Neural progenitor cell (in vitro differentiated cells): Measurements from ENCODE around the gene YPEL2. TPM values are rescaled to one million over a fixed set of nuclear protein-coding genes. Genes with fewer than 3 reads are reported as not detected.
A peak's percentile ranks its signal among the peaks of the same experiment; 100 is the strongest.
"Not testable (repeated sequence)": the region's sequence is repeated elsewhere in the genome, so short reads cannot be mapped to it uniquely, and the experiment has no call there.

Source experiments
- DNase-seq: peaks from one replicate; pipeline ENCODE4 v3.0.0-alpha.2; 2016; ENCODE audit warnings: low spot score
- H2AFZ ChIP-seq: fragments of 200-600 bp; sonication (generic); replicated peaks from 2 replicates; pipeline ENCODE4 v1.6.1; 2016; ENCODE audit warnings: antibody characterized with exemption
- H3F3A ChIP-seq: fragments of 200-600 bp; sonication (generic); 2 replicates; pipeline ENCODE4 v1.6.1; 2016; ENCODE audit warnings: antibody characterized with exemption, low read depth
- H3K27ac ChIP-seq: fragments of 200-600 bp; sonication (generic); 2 replicates; pipeline ENCODE4 v1.5.1; 2016; ENCODE audit warnings: mild to moderate bottlenecking
- H3K27me3 ChIP-seq: fragments of 200-600 bp; sonication (generic); 2 replicates; pipeline ENCODE4 v1.6.1; 2016; ENCODE audit warnings: mild to moderate bottlenecking, moderate library complexity
- H3K36me3 ChIP-seq: fragments of 200-600 bp; sonication (generic); 2 replicates; pipeline ENCODE4 v1.5.1; 2016
- H3K4me1 ChIP-seq: fragments of 200-600 bp; sonication (generic); 2 replicates; pipeline ENCODE4 v1.6.1; 2016; ENCODE audit warnings: mixed run types
- H3K4me2 ChIP-seq: fragments of 200-600 bp; sonication (generic); 2 replicates; pipeline ENCODE4 v1.6.1; 2016
- H3K4me3 ChIP-seq: fragments of 200-600 bp; sonication (generic); 2 replicates; pipeline ENCODE4 v1.5.1; 2016
- H3K79me2 ChIP-seq: fragments of 200-600 bp; sonication (generic); 2 replicates; pipeline ENCODE4 v1.6.1; 2016; ENCODE audit warnings: low read depth
- H3K9ac ChIP-seq: fragments of 200-600 bp; sonication (generic); 2 replicates; pipeline ENCODE4 v1.6.1; 2016
- H3K9me3 ChIP-seq: fragments of 200-600 bp; sonication (generic); 2 replicates; pipeline ENCODE4 v1.5.1; 2016; ENCODE audit warnings: low read depth
- H4K20me1 ChIP-seq: fragments of 200-600 bp; sonication (generic); 2 replicates; pipeline ENCODE4 v1.6.1; 2016; ENCODE audit warnings: low read depth
- H3K27ac Mint-ChIP-seq: 3 replicates; pipeline ENCODE4 v1.8.0; 2021; ENCODE audit warnings: mixed read lengths
- H3K27me3 Mint-ChIP-seq: 2 replicates; pipeline ENCODE4 v1.8.0; 2022; ENCODE audit warnings: low read depth, mild to moderate bottlenecking, inconsistent platforms, moderate library complexity, mixed read lengths; ENCODE audit not compliant: insufficient read depth
- H3K36me3 Mint-ChIP-seq: 3 replicates; pipeline ENCODE4 v1.8.0; 2021; ENCODE audit warnings: mixed read lengths
- H3K4me1 Mint-ChIP-seq: 3 replicates; pipeline ENCODE4 v1.8.0; 2021; ENCODE audit warnings: mixed read lengths
- H3K4me3 Mint-ChIP-seq: 3 replicates; pipeline ENCODE4 v1.8.0; 2021; ENCODE audit warnings: mild to moderate bottlenecking, moderate library complexity, mixed read lengths
- H3K9me3 Mint-ChIP-seq: 3 replicates; pipeline ENCODE4 v1.8.0; 2020; ENCODE audit warnings: mixed read lengths
- CTCF ChIP-seq: fragments of 200-600 bp; sonication (generic); IDR thresholded peaks from 2 replicates; pipeline ENCODE4 v1.5.1; 2017; ENCODE audit warnings: antibody characterized with exemption, mild to moderate bottlenecking
- EZH2 ChIP-seq: fragments of 200-600 bp; sonication (generic); IDR thresholded peaks from 2 replicates; pipeline ENCODE4 v1.6.1; 2017; ENCODE audit warnings: antibody characterized with exemption, mild to moderate bottlenecking, moderate library complexity
- EZH2phosphoT487 ChIP-seq: fragments of 200-600 bp; sonication (generic); IDR thresholded peaks from 2 replicates; pipeline ENCODE4 v1.6.1; 2017; ENCODE audit warnings: antibody characterized with exemption
- total RNA-seq: library from RNA; depleted of rRNA; stranded (reverse); fragments of >200 nt; gene quantifications from 2 replicates; pipeline ENCODE4 v1.2.3, GENCODE V29; 2015; ENCODE audit warnings: low replicate concordance

Gene YPEL2
- total RNA-seq, 1 donor from 2014 or later = 38.0 TPM

- H3K27ac ChIP-seq = no peak overlapping the region
- no peak overlapping the region for H3K4me3 ChIP-seq
- DNase-seq = no peak
- no peak overlapping the region for H3K9ac ChIP-seq
- H3F3A ChIP-seq = no peaks in the 10 kb centered on the region
- no peak overlapping the region for H3K4me2 ChIP-seq
- Mint-ChIP-seq H3K9me3 (no peaks in the 10 kb centered on the region), H3K36me3 (no peaks in the 10 kb centered on the region), H3K4me3 (no peak overlapping the region), H3K4me1 (peaks cover 11% of the 10 kb centered on the region), H3K27ac (no peak overlapping the region), H3K27me3 (peaks cover 4% of the 10 kb centered on the region)
- H2AFZ ChIP-seq = no peak overlapping the region
- peaks cover 11% of the 10 kb centered on the region for H3K4me1 ChIP-seq
- no peaks in the 10 kb centered on the region for H3K36me3 ChIP-seq
- H4K20me1 ChIP-seq = no peaks in the 10 kb centered on the region
- no peaks in the 10 kb centered on the region for H3K79me2 ChIP-seq
- no peaks in the 10 kb centered on the region for H3K9me3 ChIP-seq
- TF ChIP-seq CTCF (no peak), EZH2phosphoT487 (no peak), EZH2 (no peak)
- H3K27me3 ChIP-seq = no peaks in the 10 kb centered on the region
These were observed 43.6 kb upstream of the YPEL2 start for GRCh38 chr17:59287891-59288290.

- Histone ChIP-seq H3K9me3 (no peaks in the 10 kb centered on the region), H4K20me1 (no peaks in the 10 kb centered on the region), H3K4me3 (no peak overlapping the region), H3K4me2 (peak overlapping the region; percentile 19), H2AFZ (peak overlapping the region; percentile 98), H3K27ac (no peak overlapping the region), H3K36me3 (no peaks in the 10 kb centered on the region), H3K79me2 (no peaks in the 10 kb centered on the region), H3F3A (no peaks in the 10 kb centered on the region), H3K9ac (no peak overlapping the region), H3K4me1 (peaks cover 11% of the 10 kb centered on the region), H3K27me3 (no peaks in the 10 kb centered on the region)
- Mint-ChIP-seq H3K27ac (no peak overlapping the region), H3K27me3 (peaks cover 4% of the 10 kb centered on the region), H3K36me3 (no peaks in the 10 kb centered on the region), H3K4me3 (no peak overlapping the region), H3K4me1 (peaks cover 8% of the 10 kb centered on the region), H3K9me3 (no peaks in the 10 kb centered on the region)
- TF ChIP-seq EZH2phosphoT487 (no peak), EZH2 (no peak), CTCF (no peak)
- DNase-seq = no peak
These were observed 41.5 kb upstream of the YPEL2 start for GRCh38 chr17:59289981-59290301.

DNA sequence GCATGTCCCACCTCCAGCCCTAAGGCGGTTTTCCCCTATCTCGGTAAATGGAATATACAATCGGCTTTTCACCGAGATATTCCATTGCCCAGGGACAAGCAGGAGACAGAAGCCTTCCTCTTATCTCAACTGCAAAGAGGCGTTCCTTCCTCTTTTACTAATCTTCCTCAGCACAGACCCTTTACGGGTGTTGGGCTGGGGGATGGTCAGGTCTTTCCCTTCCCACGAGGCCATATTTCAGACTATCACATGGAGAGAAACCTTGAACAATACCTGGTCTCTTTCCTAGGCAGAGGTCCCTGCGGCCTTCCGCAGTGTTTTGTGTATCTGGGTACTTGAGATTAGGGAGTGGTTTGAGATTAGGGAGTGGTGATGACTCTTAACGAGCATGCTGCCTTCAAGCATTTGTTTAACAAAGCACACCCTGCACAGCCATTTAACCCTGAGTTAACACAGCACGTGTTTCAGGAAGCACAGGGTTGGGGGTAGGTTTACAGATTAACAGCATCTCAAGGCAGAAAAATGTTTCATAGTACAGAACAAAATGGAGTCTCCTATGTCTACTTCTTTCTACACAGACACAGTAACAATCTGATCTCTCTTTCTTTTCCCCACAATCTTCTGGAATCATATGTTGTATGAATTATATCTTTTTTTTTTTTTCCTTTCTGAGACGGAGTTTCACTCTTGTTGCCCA lies 41.0 kb upstream of the YPEL2 start:
- not testable (repeated sequence) for H3K27ac ChIP-seq, H3K36me3 ChIP-seq, H3K79me2 ChIP-seq, H3K9me3 ChIP-seq, H3K4me1 Mint-ChIP-seq, H4K20me1 ChIP-seq, H3K4me3 ChIP-seq, H3K9ac ChIP-seq, H3K36me3 Mint-ChIP-seq, H3K4me3 Mint-ChIP-seq, H3K9me3 Mint-ChIP-seq, H3K27ac Mint-ChIP-seq, H3K27me3 Mint-ChIP-seq, H3K27me3 ChIP-seq, H3F3A ChIP-seq
- H2AFZ ChIP-seq = peak overlapping the region; percentile 98
- peak; percentile 16 for DNase-seq
- peak overlapping the region; percentile 19 for H3K4me2 ChIP-seq
- peaks cover 11% of the 10 kb centered on the region for H3K4me1 ChIP-seq

GRCh38 chr17:59292174-59292523 lies 39.3 kb upstream of the YPEL2 start:
- no peak overlapping the region for H3K4me2 ChIP-seq
- Mint-ChIP-seq H3K4me1 (peaks cover 16% of the 10 kb centered on the region), H3K9me3 (no peaks in the 10 kb centered on the region), H3K36me3 (no peaks in the 10 kb centered on the region), H3K27ac (no peak overlapping the region), H3K27me3 (peaks cover 5% of the 10 kb centered on the region), H3K4me3 (no peak overlapping the region)
- H3K27me3 ChIP-seq = no peaks in the 10 kb centered on the region
- H3K4me3 ChIP-seq = no peak overlapping the region
- H4K20me1 ChIP-seq = no peaks in the 10 kb centered on the region
- H3K9me3 ChIP-seq = no peaks in the 10 kb centered on the region
- no peaks in the 10 kb centered on the region for H3K36me3 ChIP-seq
- no peaks in the 10 kb centered on the region for H3K79me2 ChIP-seq
- peaks cover 19% of the 10 kb centered on the region for H3K4me1 ChIP-seq
- TF ChIP-seq CTCF = no peak
- TF ChIP-seq EZH2 = no peak
- TF ChIP-seq EZH2phosphoT487 = no peak
- H3K9ac ChIP-seq = no peak overlapping the region
- no peak overlapping the region for H2AFZ ChIP-seq
- DNase-seq = no peak
- no peak overlapping the region for H3K27ac ChIP-seq
- peaks cover 17% of the 10 kb centered on the region for H3F3A ChIP-seq
